HCT116 (cell line): ENCODE data around the gene NAT10. TPM values are rescaled to one million over a fixed set of nuclear protein-coding genes. Genes with fewer than 3 reads are reported as not detected.

ENCODE experiments used
- ATAC-seq: fragments of 200-7000 bp; cut with Tn5 transposase; 2 replicates; pipeline ENCODE4 v1.9.1; 2020; ENCODE audit warnings: mild to moderate bottlenecking, moderate library complexity
- BruUV-seq: library from RNA; stranded (reverse); fragments of 400-500 nt; replicated peaks from 2 replicates; lab custom pipeline; 2021; lab: Mats Ljungman, UMichigan
- CTCF ChIA-PET: fragments of 300-600 bp; sonication (Branson Sonifier 250); formaldehyde crosslinking; loops from one replicate; lab custom pipeline; 2021; ENCODE audit warnings: antibody characterized with exemption; lab: Charles Lee
- POLR2A ChIA-PET: fragments of 300-600, 350-600 bp; sonication (Branson Sonifier 250); formaldehyde crosslinking; loops from one replicate; lab custom pipeline; 2021; ENCODE audit warnings: antibody characterized with exemption; lab: Charles Lee
- RAD21 ChIA-PET, 2 experiments: fragments of 300-600 bp; sonication (Branson Sonifier 250); formaldehyde crosslinking; loops; one replicate each; lab custom pipeline; 2023; ENCODE audit warnings: low total read pairs in 2 of 2; ENCODE audit not compliant: uncharacterized antibody in 2 of 2, unreplicated experiment in 2 of 2, low non-redundant PET in 1 of 2; lab: Charles Lee
- DNase-seq: peaks from one replicate; pipeline ENCODE4 v3.0.0-alpha.2; 2010; ENCODE audit warnings: low read depth, low spot score
- H2AFZ ChIP-seq: fragments of 200-600 bp; shearing (Covaris generic), sonication (generic); 2 replicates; pipeline ENCODE4 v1.6.1; 2017; ENCODE audit warnings: low read depth, mixed run types, mixed read lengths, antibody characterized with exemption, low read length; ENCODE audit not compliant: poor library complexity, severe bottlenecking
- H3K27ac ChIP-seq: 2 replicates; pipeline ENCODE4 v1.5.1; 2012; ENCODE audit warnings: low read depth, low read length
- H3K27me3 ChIP-seq: fragments of 200-600 bp; sonication (generic); 2 replicates; pipeline ENCODE4 v1.6.1; 2016; ENCODE audit warnings: mixed run types, low read length, mixed read lengths; ENCODE audit not compliant: insufficient read depth
- H3K36me3 ChIP-seq, 2 experiments: fragments of 200-500 bp in 1 of 2; fragments of 200-600 bp in 1 of 2; sonication (Bioruptor generic) in 1 of 2; sonication (generic) in 1 of 2; 2 replicates each; pipeline versions ENCODE4 v1.5.1 to v1.6.1; 2014 to 2016; ENCODE audit warnings: low read length in 2 of 2, inconsistent platforms in 1 of 2, mixed read lengths in 1 of 2, mixed run types in 1 of 2; ENCODE audit not compliant: insufficient read depth in 2 of 2, control insufficient read depth in 1 of 2
- H3K4me1 ChIP-seq, 2 experiments: fragments of 200-600 bp in 1 of 2; sonication (generic) in 1 of 2; 2 replicates each; pipeline versions ENCODE4 v1.5.1 to v1.6.1; 2012 to 2017; ENCODE audit warnings: low read length in 2 of 2, inconsistent platforms in 1 of 2, mild to moderate bottlenecking in 1 of 2, mixed read lengths in 1 of 2, mixed run types in 1 of 2, moderate library complexity in 1 of 2; ENCODE audit not compliant: insufficient read depth in 2 of 2, control insufficient read depth in 1 of 2
- H3K4me2 ChIP-seq: fragments of 200-600 bp; sonication (generic); 2 replicates; pipeline ENCODE4 v1.6.1; 2017; ENCODE audit warnings: mixed run types, low read length, mixed read lengths
- H3K4me3 ChIP-seq, 2 experiments: fragments of 200-600 bp in 1 of 2; sonication (generic) in 1 of 2; replicated peaks in 1 of 2; 2 replicates each; pipeline ENCODE4 v1.5.1; 2011 to 2016; ENCODE audit warnings: low read length in 2 of 2, control low read depth in 1 of 2, low read depth in 1 of 2, mild to moderate bottlenecking in 1 of 2, mixed read lengths in 1 of 2, mixed run types in 1 of 2
- H3K79me2 ChIP-seq: fragments of 200-600 bp; sonication (generic); 2 replicates; pipeline ENCODE4 v1.6.1; 2017; ENCODE audit warnings: mild to moderate bottlenecking, mixed run types, low read length, moderate library complexity, mixed read lengths; ENCODE audit not compliant: insufficient read depth
- H3K9ac ChIP-seq: fragments of 200-600 bp; sonication (generic); 2 replicates; pipeline ENCODE4 v1.6.1; 2016; ENCODE audit warnings: low read length, mixed read lengths
- H3K9me2 ChIP-seq: fragments of 200-600 bp; sonication (generic), shearing (Covaris generic); 2 replicates; pipeline ENCODE4 v1.6.1; 2017; ENCODE audit warnings: mixed run types, mild to moderate bottlenecking, moderate library complexity; ENCODE audit not compliant: insufficient read depth
- H3K9me3 ChIP-seq, 2 experiments: fragments of 200-500 bp in 1 of 2; fragments of 200-600 bp in 1 of 2; sonication (Bioruptor generic) in 1 of 2; sonication (generic) in 1 of 2; 2 replicates each; pipeline ENCODE4 v1.6.1; 2014 to 2017; ENCODE audit warnings: low read length in 2 of 2, mixed read lengths in 2 of 2, inconsistent platforms in 1 of 2, low read depth in 1 of 2, mild to moderate bottlenecking in 1 of 2, mixed run types in 1 of 2, moderate library complexity in 1 of 2; ENCODE audit not compliant: control insufficient read depth in 1 of 2, insufficient read depth in 1 of 2
- H4K20me1 ChIP-seq: fragments of 200-600 bp; sonication (generic), shearing (Covaris generic); 2 replicates; pipeline ENCODE4 v1.6.1; 2017; ENCODE audit warnings: mixed run types, mild to moderate bottlenecking, moderate library complexity; ENCODE audit not compliant: insufficient read depth
- CEBPB ChIP-seq: IDR thresholded peaks from 2 replicates; pipeline ENCODE4 v1.6.1; 2012; ENCODE audit warnings: low read depth
- JUND ChIP-seq: IDR thresholded peaks from 2 replicates; pipeline ENCODE4 v1.6.1; 2012
- POLR2A ChIP-seq: IDR thresholded peaks from 2 replicates; pipeline ENCODE4 v1.7.0; 2011; ENCODE audit warnings: borderline replicate concordance; ENCODE audit not compliant: insufficient read depth, insufficient read length; ENCODE audit errors: extremely low read depth
- POLR2AphosphoS5 ChIP-seq: IDR thresholded peaks from 2 replicates; pipeline ENCODE4 v1.6.1; 2011; ENCODE audit warnings: mild to moderate bottlenecking, low read depth, low read length, moderate library complexity
- RAD21 ChIP-seq: IDR thresholded peaks from 2 replicates; pipeline ENCODE4 v1.6.1; 2012; ENCODE audit warnings: low read depth, mild to moderate bottlenecking
- SP1 ChIP-seq: IDR thresholded peaks from 2 replicates; pipeline ENCODE4 v1.6.1; 2012; ENCODE audit warnings: low read depth
- ZFX ChIP-seq: fragments of 450-650 bp; IDR thresholded peaks from 2 replicates; pipeline ENCODE4 v1.6.1; 2017
- ZNF274 ChIP-seq: fragments of 200-500 bp; sonication (Bioruptor generic); IDR thresholded peaks from 2 replicates; pipeline ENCODE4 v1.6.1; 2014; ENCODE audit warnings: mild to moderate bottlenecking, low read depth, low read length, inconsistent platforms
- intact Hi-C: fragments of 100-400 bp; cut with micrococcal nuclease; formaldehyde crosslinking; loops from 2 replicates; pipeline ENCODE4 v1.10.0; 2022
- total RNA-seq: library from RNA; stranded (reverse); gene quantifications from one replicate; pipeline ENCODE4 v1.2.1, GENCODE V29; 2021; ENCODE audit not compliant: unreplicated experiment
- TF ChIP-seq, protein P1 (sequence below): IDR thresholded peaks from 2 replicates; pipeline ENCODE4 v1.6.1; 2012; ENCODE audit warnings: low read depth
- TF ChIP-seq, protein P2 (sequence below), 3 experiments: fragments of 200-600 bp in 1 of 3; sonication (generic) in 1 of 3; IDR thresholded peaks in 2 of 3; conservative IDR thresholded peaks in 1 of 3; 2 replicates each; pipeline ENCODE4 v1.5.1; 2012 to 2017; ENCODE audit warnings: low read depth in 2 of 3, low read length in 2 of 3, antibody characterized with exemption in 1 of 3, borderline replicate concordance in 1 of 3, control low read depth in 1 of 3, mild to moderate bottlenecking in 1 of 3, mixed read lengths in 1 of 3, mixed run types in 1 of 3, moderate library complexity in 1 of 3; ENCODE audit not compliant: insufficient read depth in 1 of 3
- TF ChIP-seq, protein P3 (sequence below): IDR thresholded peaks from 2 replicates; pipeline ENCODE4 v1.6.1; 2012

The NAT10 gene
- total RNA-seq, 1 experiment from 2014 or later = 101 TPM

DNA sequence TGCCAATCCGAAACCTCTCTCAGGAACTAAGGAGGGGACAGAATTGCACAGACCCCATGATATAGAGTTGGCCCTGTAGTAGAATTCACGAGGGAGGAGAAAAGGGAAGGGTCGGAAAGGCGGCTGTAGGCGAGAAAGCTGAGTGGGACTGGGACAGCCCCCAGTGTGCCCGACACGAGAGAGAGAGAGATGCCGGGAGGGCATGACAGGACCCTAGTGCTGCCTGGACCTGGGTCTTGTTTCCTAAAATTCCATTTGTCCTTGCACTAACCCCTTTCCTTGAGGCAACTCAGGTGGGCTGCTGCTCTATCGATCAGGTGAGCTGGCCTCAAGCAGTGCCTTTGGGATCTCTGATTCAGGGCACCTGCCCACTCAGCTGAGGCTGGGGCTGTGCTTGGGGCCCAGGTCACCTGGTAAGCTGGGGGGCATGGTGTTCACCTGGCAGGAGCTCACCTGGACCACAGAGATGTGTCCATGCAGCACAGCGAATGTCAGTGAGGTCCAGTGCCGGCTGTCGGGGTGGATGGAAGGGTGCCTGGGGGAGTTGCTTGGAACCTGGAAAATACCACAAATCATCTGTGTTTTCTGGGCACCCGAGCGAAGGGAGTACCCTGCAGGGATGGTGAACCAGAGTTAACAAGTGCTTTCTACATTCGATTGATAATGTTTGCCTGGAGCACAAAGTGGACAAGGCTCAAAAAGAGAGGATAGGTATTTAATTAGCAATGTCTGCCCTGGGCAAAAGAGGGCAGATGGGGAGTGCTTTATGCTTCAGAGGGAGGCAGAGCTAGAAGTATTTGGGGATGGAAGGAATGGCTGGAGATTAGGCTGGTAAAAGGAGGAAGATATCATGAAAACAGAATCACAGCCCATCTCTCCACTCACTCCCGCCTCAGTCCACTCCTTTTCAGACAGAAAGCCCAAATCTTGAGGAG is 61.6 kb downstream of the NAT10 start:
- Histone ChIP-seq H3K4me3 (no peak overlapping the region), H3K4me1 (peaks cover 0 to 9% of the 10 kb centered on the region in 2 experiments; a peak in 2 of 4 replicates), H3K9me2 (no peaks in the 10 kb centered on the region), H2AFZ (no peak overlapping the region), H3K9me3 (no peaks in the 10 kb centered on the region), H3K9ac (no peak overlapping the region), H3K36me3 (no peaks in the 10 kb centered on the region), H3K27ac (no peak overlapping the region), H3K27me3 (no peaks in the 10 kb centered on the region), H3K79me2 (no peaks in the 10 kb centered on the region), H3K4me2 (no peak overlapping the region), H4K20me1 (no peaks in the 10 kb centered on the region)
- DNase-seq (no peak), ATAC-seq (no peak)
- intact Hi-C loops = no loop called here
- no peak for TF ChIP-seq ZNF274
- TF ChIP-seq, protein P1, sequence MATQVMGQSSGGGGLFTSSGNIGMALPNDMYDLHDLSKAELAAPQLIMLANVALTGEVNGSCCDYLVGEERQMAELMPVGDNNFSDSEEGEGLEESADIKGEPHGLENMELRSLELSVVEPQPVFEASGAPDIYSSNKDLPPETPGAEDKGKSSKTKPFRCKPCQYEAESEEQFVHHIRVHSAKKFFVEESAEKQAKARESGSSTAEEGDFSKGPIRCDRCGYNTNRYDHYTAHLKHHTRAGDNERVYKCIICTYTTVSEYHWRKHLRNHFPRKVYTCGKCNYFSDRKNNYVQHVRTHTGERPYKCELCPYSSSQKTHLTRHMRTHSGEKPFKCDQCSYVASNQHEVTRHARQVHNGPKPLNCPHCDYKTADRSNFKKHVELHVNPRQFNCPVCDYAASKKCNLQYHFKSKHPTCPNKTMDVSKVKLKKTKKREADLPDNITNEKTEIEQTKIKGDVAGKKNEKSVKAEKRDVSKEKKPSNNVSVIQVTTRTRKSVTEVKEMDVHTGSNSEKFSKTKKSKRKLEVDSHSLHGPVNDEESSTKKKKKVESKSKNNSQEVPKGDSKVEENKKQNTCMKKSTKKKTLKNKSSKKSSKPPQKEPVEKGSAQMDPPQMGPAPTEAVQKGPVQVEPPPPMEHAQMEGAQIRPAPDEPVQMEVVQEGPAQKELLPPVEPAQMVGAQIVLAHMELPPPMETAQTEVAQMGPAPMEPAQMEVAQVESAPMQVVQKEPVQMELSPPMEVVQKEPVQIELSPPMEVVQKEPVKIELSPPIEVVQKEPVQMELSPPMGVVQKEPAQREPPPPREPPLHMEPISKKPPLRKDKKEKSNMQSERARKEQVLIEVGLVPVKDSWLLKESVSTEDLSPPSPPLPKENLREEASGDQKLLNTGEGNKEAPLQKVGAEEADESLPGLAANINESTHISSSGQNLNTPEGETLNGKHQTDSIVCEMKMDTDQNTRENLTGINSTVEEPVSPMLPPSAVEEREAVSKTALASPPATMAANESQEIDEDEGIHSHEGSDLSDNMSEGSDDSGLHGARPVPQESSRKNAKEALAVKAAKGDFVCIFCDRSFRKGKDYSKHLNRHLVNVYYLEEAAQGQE = no peak
- TF ChIP-seq, protein P2, sequence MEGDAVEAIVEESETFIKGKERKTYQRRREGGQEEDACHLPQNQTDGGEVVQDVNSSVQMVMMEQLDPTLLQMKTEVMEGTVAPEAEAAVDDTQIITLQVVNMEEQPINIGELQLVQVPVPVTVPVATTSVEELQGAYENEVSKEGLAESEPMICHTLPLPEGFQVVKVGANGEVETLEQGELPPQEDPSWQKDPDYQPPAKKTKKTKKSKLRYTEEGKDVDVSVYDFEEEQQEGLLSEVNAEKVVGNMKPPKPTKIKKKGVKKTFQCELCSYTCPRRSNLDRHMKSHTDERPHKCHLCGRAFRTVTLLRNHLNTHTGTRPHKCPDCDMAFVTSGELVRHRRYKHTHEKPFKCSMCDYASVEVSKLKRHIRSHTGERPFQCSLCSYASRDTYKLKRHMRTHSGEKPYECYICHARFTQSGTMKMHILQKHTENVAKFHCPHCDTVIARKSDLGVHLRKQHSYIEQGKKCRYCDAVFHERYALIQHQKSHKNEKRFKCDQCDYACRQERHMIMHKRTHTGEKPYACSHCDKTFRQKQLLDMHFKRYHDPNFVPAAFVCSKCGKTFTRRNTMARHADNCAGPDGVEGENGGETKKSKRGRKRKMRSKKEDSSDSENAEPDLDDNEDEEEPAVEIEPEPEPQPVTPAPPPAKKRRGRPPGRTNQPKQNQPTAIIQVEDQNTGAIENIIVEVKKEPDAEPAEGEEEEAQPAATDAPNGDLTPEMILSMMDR (IDR thresholded peaks at IDR 0.05 in 2 of 3, conservative IDR thresholded peaks at IDR 0.05 in 1 of 3; ENCODE audit: borderline replicate concordance in 1 of 3, insufficient read depth in 1 of 3, low read depth in 2 of 3, low read length in 2 of 3) = no peak
- no peak for TF ChIP-seq POLR2AphosphoS5
- no peak for TF ChIP-seq JUND
- no peak for TF ChIP-seq CEBPB
- TF ChIP-seq, protein P3, sequence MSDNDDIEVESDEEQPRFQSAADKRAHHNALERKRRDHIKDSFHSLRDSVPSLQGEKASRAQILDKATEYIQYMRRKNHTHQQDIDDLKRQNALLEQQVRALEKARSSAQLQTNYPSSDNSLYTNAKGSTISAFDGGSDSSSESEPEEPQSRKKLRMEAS = no peak
- no peak for TF ChIP-seq RAD21
- TF ChIP-seq POLR2A = no peak
- TF ChIP-seq ZFX = no peak
- no peak for TF ChIP-seq SP1
- ChIA-PET POLR2A (no interaction called here), CTCF (interaction anchor here (1.3 kb wide), 1 partner anchor 7 kb away, joined by 4 read pairs; no protein-coding TSS in a partner anchor), RAD21 (no interaction called here)
- BruUV-seq = no TSS peak
